Esophagus (tissue), 2 donors: ENCODE data around the gene KRTAP2-4. TPM values are rescaled to one million over a fixed set of nuclear protein-coding genes. Genes with fewer than 3 reads are reported as not detected.
"Not testable (repeated sequence)": the region's sequence is repeated elsewhere in the genome, so short reads cannot be mapped to it uniquely, and the experiment has no call there.

Experiments used
- H3K27ac ChIP-seq, 2 donors: one replicate each; pipeline ENCODE4 v1.5.1; 2013; ENCODE audit warnings: low read depth in 2 of 2, mild to moderate bottlenecking in 2 of 2, inconsistent platforms in 1 of 2, low read length in 1 of 2, moderate library complexity in 1 of 2
- H3K27me3 ChIP-seq, 2 donors: one replicate each; pipeline ENCODE4 v1.6.1; 2013; ENCODE audit warnings: low read length in 2 of 2, control low read depth in 1 of 2, mild to moderate bottlenecking in 1 of 2; ENCODE audit not compliant: insufficient read depth in 2 of 2, control insufficient read depth in 1 of 2
- H3K36me3 ChIP-seq, 2 donors: one replicate each; pipeline ENCODE4 v1.6.1; 2013; ENCODE audit warnings: low read length in 1 of 2; ENCODE audit not compliant: control insufficient read depth in 2 of 2, insufficient read depth in 2 of 2
- H3K4me1 ChIP-seq, 2 donors: one replicate each; pipeline ENCODE4 v1.6.1; 2013; ENCODE audit warnings: low read length in 1 of 2; ENCODE audit not compliant: control insufficient read depth in 2 of 2, insufficient read depth in 2 of 2
- H3K4me3 ChIP-seq, 2 donors: one replicate each; pipeline ENCODE4 v1.5.1; 2013; ENCODE audit warnings: low read length in 2 of 2, mild to moderate bottlenecking in 2 of 2, low read depth in 1 of 2, moderate library complexity in 1 of 2
- H3K9me3 ChIP-seq, 2 donors: one replicate each; pipeline ENCODE4 v1.6.1; 2013; ENCODE audit warnings: mild to moderate bottlenecking in 2 of 2, low read depth in 1 of 2, low read length in 1 of 2, moderate library complexity in 1 of 2; ENCODE audit not compliant: control insufficient read depth in 2 of 2, insufficient read depth in 1 of 2
- WGBS, 2 donors: extraction: QIAGEN DNeasy Blood & Tissue Kit; methylation state at CpG; one replicate each; pipeline ENCODE4 v1.1.7; 2013; 5-methylcytosine and 5-hydroxymethylcytosine counted together
- polyA plus RNA-seq, 2 donors: library from polyadenylated mRNA; stranded (reverse); fragments of 200-250 nt; gene quantifications; one replicate each; pipeline ENCODE4 v1.2.3, GENCODE V29; 2013
- donor health status: healthy with polysubstance abuse.
- donor health status: Bipolar disorder and iron deficiency.

Gene KRTAP2-4, protein sequence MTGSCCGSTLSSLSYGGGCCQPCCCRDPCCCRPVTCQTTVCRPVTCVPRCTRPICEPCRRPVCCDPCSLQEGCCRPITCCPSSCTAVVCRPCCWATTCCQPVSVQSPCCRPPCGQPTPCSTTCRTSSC
- not detected for polyA plus RNA-seq

DNA sequence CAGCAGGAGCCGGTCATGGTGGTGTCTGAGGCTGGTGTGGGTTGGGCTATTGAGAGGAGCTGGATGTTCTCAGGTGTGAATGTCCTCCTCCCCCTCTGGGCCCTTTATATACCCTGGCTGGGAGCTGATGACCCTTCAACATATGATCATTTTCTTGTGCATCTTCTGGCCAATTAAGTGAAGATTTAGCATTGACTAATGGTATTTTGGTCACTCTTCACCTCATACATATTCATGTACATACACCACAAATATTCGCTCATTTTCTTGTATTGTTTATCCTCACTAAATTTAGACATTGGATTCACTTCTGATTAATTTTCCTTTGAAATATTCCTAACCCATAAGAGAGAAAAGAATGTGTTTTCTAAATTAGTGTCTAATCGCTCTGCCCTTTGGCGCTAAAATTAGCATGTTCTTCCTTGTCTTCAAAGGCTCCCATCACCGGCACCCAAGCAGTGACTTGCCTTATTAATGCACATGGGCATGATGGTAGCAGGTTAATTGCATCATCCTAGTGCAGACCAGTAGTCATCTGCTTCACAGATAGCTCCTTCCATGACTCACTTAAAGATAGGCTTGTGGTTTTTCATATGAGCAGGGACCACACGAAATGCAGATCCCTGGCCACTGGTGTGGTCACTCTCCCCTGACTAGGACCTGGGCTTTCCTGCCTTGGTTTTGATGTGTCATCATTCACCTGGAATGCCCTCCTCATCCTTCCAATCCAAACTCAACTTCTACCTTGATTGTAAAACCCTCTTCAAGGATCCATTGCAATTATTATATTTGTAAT, at the start of gene KRTAP2-4:
Gene KRTAP2-4, minus strand, starts transcription at position 51 of the 796 bp plus-strand sequence. Its CDS starts 34 bp downstream, at position 17.
- Histone ChIP-seq H3K9me3 (no peaks in the 10 kb centered on the region), H3K27ac (no peak within 1 kb of the TSS), H3K4me3 (no peak within 1 kb of the TSS), H3K4me1 (no peaks in the 10 kb centered on the region), H3K36me3 (no peaks in the 10 kb centered on the region), H3K27me3 (no peaks in the 10 kb centered on the region)
- 67 to 77% methylated on average over 5 to 6 of the region's 6 CpGs for WGBS, 2 donors

DNA sequence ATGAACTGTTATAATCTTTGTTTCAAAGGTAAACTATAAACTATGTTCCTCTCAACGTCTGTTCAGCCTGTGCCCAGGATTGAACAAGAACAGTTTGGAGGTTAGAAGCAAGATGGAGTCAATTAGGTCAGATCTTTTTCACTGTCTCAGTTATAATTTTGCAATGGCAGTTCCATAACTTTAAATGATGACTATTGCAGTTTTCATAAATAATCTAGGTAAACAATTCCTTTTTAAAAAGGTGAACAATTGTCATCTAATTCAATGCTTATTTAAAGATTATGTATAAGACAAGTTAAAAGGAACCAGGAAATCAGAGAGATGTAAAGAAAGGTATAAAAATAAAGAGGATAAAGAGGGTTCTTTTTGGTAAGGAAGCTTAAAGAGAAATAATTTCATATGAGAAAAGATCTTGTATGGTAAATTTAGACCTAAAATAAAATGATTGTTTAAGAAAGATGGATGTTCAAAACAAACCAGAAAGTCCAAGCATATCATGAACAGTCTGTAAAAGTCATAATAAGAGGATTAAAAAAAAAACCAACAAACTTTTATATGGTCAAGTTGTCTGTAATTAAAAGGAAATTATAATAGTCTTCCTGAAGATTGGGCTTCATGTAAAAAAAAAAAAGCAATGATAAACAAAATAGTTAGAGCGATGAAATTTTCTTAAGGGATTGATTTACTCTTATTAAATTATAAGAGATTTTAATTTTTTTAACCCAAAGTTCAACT, 45.6 kb upstream of the KRTAP2-4 start:
- WGBS, 2 donors: 78 to 81% methylated on average over 2 of the region's 2 CpGs
- Histone ChIP-seq H3K4me1 (no peaks in the 10 kb centered on the region), H3K27ac (no peak overlapping the region), H3K36me3 (no peaks in the 10 kb centered on the region), H3K27me3 (no peaks in the 10 kb centered on the region), H3K9me3 (no peaks in the 10 kb centered on the region), H3K4me3 (no peak overlapping the region)

DNA sequence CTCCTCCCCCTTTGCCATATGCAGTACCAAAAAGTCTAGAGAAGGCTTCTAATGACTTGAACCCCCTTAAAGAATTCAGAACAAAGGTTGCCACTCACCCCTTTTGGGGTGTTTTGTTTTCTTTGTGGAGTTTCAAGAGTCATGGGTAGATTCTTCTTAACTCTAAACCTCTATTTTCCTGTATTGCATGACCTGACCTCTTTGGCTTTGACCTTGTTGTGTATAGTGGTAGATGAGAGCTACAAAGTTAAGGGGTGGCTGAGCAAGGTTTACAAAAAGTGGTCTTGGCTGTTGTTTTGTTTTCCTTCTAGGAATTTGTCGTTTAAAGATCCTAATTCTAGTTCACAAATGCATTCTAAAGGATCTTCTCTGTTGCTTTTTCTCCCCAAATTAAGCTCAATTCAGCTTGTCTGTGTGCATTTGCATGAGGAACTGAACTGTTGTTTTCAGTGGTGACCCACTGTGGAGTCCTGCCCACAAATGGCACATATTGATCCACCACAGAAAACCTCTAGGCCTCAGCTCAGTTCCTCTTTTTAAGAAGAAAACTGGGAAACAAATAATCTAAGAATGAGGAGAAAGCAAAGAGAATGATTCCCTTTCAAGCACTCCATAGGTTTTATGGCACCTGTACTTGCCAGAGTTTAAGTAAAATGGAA, 43.2 kb upstream of the KRTAP2-4 start:
- H3K4me3 ChIP-seq, H3K27ac ChIP-seq, H3K9me3 ChIP-seq, H3K36me3 ChIP-seq, H3K4me1 ChIP-seq, H3K27me3 ChIP-seq: not testable (repeated sequence)
- WGBS, 2 donors: 6 to 19% methylated on average over 1 of the region's 1 CpG

DNA sequence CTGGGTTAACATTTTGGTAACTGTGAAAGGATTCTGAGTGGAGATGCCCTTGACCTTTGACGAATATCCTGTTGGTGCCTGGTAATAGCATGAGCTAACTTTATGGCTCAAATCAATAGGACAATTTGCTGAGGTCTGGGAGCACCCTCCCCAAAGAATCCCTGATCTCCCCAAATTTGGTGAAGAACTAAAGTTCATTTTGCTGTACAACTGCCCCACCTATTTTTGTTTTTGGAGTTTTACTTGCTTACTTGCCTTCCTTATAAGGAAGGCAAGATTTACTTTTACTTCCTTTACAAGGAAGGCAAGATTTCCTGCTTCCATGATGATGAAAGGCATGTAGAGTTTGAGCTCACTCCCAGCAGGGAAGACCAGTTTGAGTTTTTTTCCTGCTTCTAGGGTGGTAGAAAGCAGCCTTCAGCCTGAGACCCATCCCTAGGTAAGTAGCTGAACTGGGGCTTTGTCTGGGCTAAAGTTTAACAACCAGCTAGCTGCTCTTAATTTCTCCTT, 42.3 kb upstream of the KRTAP2-4 start:
- no peaks in the 10 kb centered on the region for H3K4me1 ChIP-seq
- no peaks in the 10 kb centered on the region for H3K27me3 ChIP-seq
- H3K27ac ChIP-seq: no peak overlapping the region
- H3K9me3 ChIP-seq: no peaks in the 10 kb centered on the region
- no peaks in the 10 kb centered on the region for H3K36me3 ChIP-seq
- H3K4me3 ChIP-seq: no peak overlapping the region
- 58 to 79% methylated on average over 1 of the region's 1 CpG for WGBS, 2 donors

DNA sequence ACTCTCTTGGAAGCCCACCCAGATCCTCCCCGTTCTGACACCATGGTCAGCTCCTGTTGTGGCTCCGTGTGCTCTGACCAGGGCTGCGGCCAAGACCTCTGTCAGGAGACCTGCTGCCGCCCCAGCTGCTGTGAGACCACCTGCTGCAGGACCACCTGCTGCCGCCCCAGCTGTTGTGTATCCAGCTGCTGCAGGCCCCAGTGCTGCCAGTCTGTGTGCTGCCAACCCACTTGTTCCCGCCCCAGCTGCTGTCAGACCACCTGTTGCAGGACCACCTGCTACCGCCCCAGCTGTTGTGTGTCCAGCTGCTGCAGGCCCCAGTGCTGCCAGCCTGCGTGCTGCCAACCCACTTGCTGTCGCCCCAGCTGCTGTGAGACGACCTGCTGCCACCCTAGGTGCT, 39.7 kb upstream of the KRTAP2-4 start, which contains the start of gene KRTAP4-9:
Gene KRTAP4-9, plus strand, starts transcription at position 43 of the 400 bp plus-strand sequence. Its CDS starts 0 bp downstream, at position 43.
- not testable (repeated sequence) for H3K27ac ChIP-seq, H3K27me3 ChIP-seq, H3K4me1 ChIP-seq, H3K36me3 ChIP-seq, H3K4me3 ChIP-seq, H3K9me3 ChIP-seq
- 76 to 78% methylated on average over 9 to 10 of the region's 10 CpGs for WGBS, 2 donors

DNA sequence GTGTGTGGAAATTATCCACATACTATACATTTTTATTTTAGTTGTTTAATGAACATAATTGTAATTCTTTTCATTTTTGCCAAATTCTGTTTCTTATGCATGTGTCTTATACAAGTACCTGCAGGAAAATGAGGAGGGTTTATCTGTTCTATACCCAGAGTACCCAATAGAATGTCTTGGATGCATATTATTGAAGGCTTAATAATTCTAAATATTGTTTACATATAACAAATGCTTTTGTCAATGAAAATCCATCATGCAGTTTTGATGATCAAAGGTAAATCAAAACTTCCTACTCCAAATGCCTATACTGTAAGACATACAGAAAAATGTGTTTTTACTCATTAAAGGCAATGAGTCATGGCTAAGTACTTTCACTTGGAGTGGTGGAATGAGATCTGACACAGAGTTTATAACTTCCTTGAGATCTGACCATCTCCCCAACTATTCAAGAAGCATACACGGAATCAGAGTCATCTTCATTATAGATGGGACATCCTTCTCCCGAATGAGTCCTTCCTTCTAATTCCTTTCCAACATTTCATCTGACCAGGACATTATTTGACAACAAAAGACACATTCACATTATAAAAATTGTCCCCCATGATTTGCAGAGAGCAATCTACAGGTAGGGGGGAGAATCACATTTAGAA, 38.8 kb upstream of the KRTAP2-4 start:
- not testable (repeated sequence) for H3K4me3 ChIP-seq, H3K9me3 ChIP-seq, H3K4me1 ChIP-seq, H3K27me3 ChIP-seq, H3K36me3 ChIP-seq, H3K27ac ChIP-seq
- 66 to 69% methylated on average over 2 of the region's 2 CpGs for WGBS, 2 donors

DNA sequence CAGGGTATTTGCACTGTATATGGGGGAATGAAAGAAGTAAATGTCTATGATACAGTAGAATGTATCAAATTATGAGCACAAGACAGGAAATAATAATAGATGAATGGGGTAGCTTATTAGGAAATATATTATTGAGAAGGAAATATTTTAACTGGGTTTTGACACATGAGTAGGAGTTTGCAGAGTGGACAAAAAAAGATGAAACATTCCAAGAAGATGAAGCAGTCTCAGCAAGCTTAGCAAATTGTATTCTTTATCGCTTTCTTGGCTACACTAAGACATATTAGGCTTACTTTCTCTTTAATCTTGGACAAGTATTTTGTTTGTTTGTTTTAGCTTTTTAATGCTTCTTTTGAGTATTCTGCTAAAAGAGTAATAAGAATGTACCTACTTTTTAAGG, 38.2 kb upstream of the KRTAP2-4 start:
- Histone ChIP-seq H3K9me3 (no peaks in the 10 kb centered on the region), H3K27me3 (no peaks in the 10 kb centered on the region), H3K27ac (no peak overlapping the region), H3K36me3 (no peaks in the 10 kb centered on the region), H3K4me3 (no peak overlapping the region), H3K4me1 (no peaks in the 10 kb centered on the region)
- WGBS, 2 donors: 76 to 83% methylated on average over 1 of the region's 1 CpG

DNA sequence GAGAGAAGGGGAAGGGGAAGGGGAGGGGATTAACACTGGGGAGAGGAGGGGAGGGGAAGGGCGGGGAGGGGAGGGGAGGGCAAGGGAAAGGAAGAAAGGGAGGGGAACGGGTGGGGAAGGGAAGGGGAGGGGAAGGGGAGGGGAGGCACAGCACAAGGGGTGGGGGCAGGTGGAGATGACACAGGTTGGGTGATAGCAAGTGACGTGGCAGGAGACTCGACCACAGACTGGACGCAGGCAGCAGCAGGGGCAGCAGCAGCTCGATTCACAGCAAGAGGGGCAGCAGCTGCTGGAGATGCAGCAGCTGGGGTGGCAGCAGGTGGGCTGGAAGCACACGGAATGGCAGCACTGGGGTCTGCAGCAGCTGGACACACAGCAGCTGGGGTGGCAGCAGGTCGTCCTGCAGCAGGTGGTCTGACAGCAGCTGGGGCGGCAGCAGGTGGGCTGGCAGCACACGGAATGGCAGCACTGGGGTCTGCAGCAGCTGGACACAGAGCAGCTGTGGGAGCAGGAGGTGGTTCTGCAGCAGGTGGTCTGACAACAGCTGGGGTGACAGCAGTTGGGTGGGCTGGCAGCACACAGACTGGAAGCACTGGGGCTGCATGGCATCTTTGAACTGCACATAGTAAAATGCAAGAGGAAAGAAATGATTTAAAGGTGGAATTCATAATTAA, 36.0 kb upstream of the KRTAP2-4 start, which contains the start of gene KRTAP4-16:
Gene KRTAP4-16, minus strand, starts transcription at position 624 of the 674 bp plus-strand sequence. Its CDS starts 0 bp downstream, at position 624.
- H3K4me3 ChIP-seq: no peak within 1 kb of the TSS
- no peak within 1 kb of the TSS for H3K27ac ChIP-seq
- no peaks in the 10 kb centered on the region for H3K36me3 ChIP-seq
- no peaks in the 10 kb centered on the region for H3K4me1 ChIP-seq
- no peaks in the 10 kb centered on the region for H3K27me3 ChIP-seq
- 60 to 74% methylated on average over 8 to 10 of the region's 10 CpGs for WGBS, 2 donors
- no peaks in the 10 kb centered on the region for H3K9me3 ChIP-seq
